BLaER1 treated with 17β-estradiol and CSF1 and Interleukin-3, amounts not matched to agents 10 nM and 100 nM (cell line): ENCODE results near the gene TBL1XR1.
"Not testable (repeated sequence)": the region's sequence is repeated elsewhere in the genome, so short reads cannot be mapped to it uniquely, and the experiment has no call there.

Experiments
- H3K27ac ChIP-seq, 11 experiments: shearing (Covaris generic); formaldehyde crosslinking; 2 replicates each; pipeline ENCODE4 v1.8.1; 2022
- H3K27me3 ChIP-seq, 11 experiments: shearing (Covaris generic); formaldehyde crosslinking; 2 replicates each; pipeline ENCODE4 v1.8.1; 2022
- H3K36me3 ChIP-seq, 11 experiments: shearing (Covaris generic); formaldehyde crosslinking; 2 replicates each; pipeline ENCODE4 v1.8.1; 2022
- H3K4me1 ChIP-seq, 10 experiments: shearing (Covaris generic); formaldehyde crosslinking; 2 replicates each; pipeline ENCODE4 v1.8.1; 2022
- H3K4me2 ChIP-seq, 11 experiments: shearing (Covaris generic); formaldehyde crosslinking; 2 replicates each; pipeline ENCODE4 v1.8.1; 2022
- H3K4me3 ChIP-seq, 10 experiments: shearing (Covaris generic); formaldehyde crosslinking; 2 replicates each; pipeline ENCODE4 v1.8.1; 2022
- H3K9ac ChIP-seq, 11 experiments: shearing (Covaris generic); formaldehyde crosslinking; 2 replicates each; pipeline ENCODE4 v1.8.1; 2022
- H3K9me3 ChIP-seq, 11 experiments: shearing (Covaris generic); formaldehyde crosslinking; replicated peaks in 1 of 11; 2 replicates each; pipeline ENCODE4 v1.8.1; 2022
- H4K20me1 ChIP-seq, 11 experiments: shearing (Covaris generic); formaldehyde crosslinking; 2 replicates each; pipeline ENCODE4 v1.8.1; 2022
- Cebpa-rat ChIP-seq, 11 experiments: shearing (Covaris generic); IDR thresholded peaks; 2 replicates each; pipeline ENCODE4 v1.8.1; 2022

Gene TBL1XR1

DNA sequence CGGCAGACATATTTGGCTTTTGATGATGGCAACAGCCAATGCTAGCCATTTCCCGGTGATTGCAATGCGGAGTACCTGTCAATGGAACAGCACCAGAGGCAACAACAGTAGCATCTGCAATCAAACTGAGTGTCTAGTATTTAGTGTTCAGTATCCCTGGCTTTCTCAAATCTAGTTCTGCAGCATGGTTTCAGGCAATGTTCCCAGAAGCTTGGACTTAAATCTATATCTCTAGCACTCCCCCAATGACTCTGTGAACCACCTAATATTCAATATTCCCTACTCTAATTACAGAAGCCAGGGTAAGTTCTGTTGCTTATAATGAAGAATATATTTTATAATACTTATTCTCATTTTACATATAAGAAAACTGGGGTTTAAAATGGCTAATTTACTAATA, 48.2 kb downstream of the TBL1XR1 start:
- peaks cover 0 to 6% (median 0%) of the 10 kb centered on the region in 11 experiments; a peak in 2 of 22 replicates for H3K9me3 ChIP-seq
- TF ChIP-seq Cebpa-rat (IDR thresholded peaks at IDR 0.05) = no peak
- peaks cover 66 to 90% (median 86%) of the 10 kb centered on the region in 10 experiments for H3K4me1 ChIP-seq
- peaks cover 18 to 63% (median 37%) of the 10 kb centered on the region in 11 experiments; a peak in 18 of 22 replicates for H3K36me3 ChIP-seq
- peaks cover 97 to 100% (median 100%) of the 10 kb centered on the region in 11 experiments for H4K20me1 ChIP-seq
- no peaks in the 10 kb centered on the region for H3K27me3 ChIP-seq
- no peak overlapping the region for H3K4me3 ChIP-seq
- peak overlapping the region in 10 of 11 experiments; percentile 2 to 82 (median 58); a peak in 11 of 22 replicates for H3K4me2 ChIP-seq
- no peak overlapping the region for H3K9ac ChIP-seq
- no peak overlapping the region for H3K27ac ChIP-seq

DNA sequence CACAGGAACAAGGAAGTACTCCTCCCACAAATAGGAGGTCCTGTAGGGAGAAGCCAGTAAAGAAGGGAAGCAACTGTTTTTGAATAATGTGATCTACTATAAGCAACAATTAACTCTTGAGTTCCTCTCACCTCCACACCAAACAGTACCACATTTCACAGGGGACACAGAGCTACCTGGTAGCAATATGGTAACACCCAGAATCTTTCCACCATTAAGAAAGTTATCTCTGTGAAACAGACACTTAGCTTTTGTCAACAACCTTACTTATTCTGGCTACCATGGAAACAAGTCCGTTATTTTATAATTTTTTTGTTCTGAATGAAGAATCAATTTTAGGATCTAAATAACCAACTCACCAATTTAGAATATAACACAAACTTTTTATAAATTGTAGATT, 49.5 kb downstream of the TBL1XR1 start:
- H4K20me1 ChIP-seq = peaks cover 98 to 100% (median 100%) of the 10 kb centered on the region in 11 experiments

DNA sequence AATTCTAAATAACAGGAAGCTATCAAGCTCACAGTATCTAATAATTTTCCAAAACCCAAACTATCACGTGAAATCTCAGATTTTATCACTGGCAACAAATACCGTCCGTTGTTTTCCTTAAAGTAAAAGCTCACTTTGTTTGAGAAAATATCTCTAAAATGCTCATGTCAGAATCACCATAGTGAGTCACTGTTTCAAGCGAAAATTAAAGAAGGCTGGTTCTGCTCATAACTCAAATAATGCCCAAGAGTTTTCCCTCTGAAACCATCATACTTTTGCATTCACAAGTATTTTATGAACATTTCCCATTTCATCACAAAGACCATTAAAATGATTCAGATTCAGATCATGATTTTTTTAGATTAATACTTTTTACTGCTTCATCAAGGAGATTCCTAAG, 50.6 kb downstream of the TBL1XR1 start:
- Histone ChIP-seq H3K27ac (peak overlapping the region in 9 of 11 experiments; percentile 63 to 85 (median 75); a peak in 12 of 22 replicates), H4K20me1 (peaks cover 98 to 100% (median 100%) of the 10 kb centered on the region in 11 experiments), H3K4me2 (peak overlapping the region; percentile 58 to 88 (median 71); a peak in 18 of 22 replicates), H3K4me3 (no peak overlapping the region), H3K4me1 (peaks cover 70 to 95% (median 90%) of the 10 kb centered on the region in 10 experiments), H3K27me3 (no peaks in the 10 kb centered on the region), H3K9ac (no peak overlapping the region), H3K9me3 (no peaks in the 10 kb centered on the region; a peak in 2 of 22 replicates), H3K36me3 (peaks cover 17 to 67% (median 26%) of the 10 kb centered on the region in 11 experiments; a peak in 18 of 22 replicates)
- TF ChIP-seq Cebpa-rat (IDR thresholded peaks at IDR 0.05) = no peak

More for the DNA sequence above, 49.5 kb downstream of the TBL1XR1 start:
- Histone ChIP-seq H3K27me3 (no peaks in the 10 kb centered on the region), H3K4me1 (peaks cover 69 to 95% (median 90%) of the 10 kb centered on the region in 10 experiments), H3K9me3 (no peaks in the 10 kb centered on the region; a peak in 2 of 22 replicates), H3K36me3 (peaks cover 18 to 68% (median 34%) of the 10 kb centered on the region in 11 experiments; a peak in 18 of 22 replicates), H3K9ac (no peak overlapping the region), H3K27ac (peak overlapping the region in 5 of 11 experiments; percentile 23 to 85 (median 75); a peak in 6 of 22 replicates), H3K4me3 (no peak overlapping the region), H3K4me2 (peak overlapping the region; percentile 2 to 88 (median 68); a peak in 20 of 22 replicates)
- TF ChIP-seq Cebpa-rat (IDR thresholded peaks at IDR 0.05) = no peak

DNA sequence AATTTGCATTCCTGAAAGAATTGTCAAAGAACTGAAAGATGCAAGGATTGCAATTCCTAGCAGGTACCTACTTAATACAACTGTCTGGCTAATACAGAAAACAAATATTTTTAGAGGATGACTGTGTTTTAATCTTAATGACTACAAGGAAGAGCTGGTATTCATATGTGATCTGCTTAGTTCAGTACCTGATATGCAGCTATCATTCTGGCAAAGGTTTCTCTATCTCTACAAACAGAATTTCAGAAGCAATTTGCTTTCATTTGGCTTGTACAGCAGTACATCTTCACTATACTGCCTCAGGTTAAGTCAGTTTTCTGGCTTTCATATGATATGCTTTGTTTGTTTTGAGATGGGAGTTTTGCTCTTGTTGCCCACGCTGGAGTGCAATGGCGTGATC, 51.3 kb downstream of the TBL1XR1 start:
- H3K4me1 ChIP-seq = peaks cover 65 to 93% (median 84%) of the 10 kb centered on the region in 10 experiments
- no peaks in the 10 kb centered on the region for H3K27me3 ChIP-seq
- peaks cover 0 to 2% (median 0%) of the 10 kb centered on the region in 11 experiments; a peak in 6 of 22 replicates for H3K9me3 ChIP-seq
- no peak for TF ChIP-seq Cebpa-rat (IDR thresholded peaks at IDR 0.05)
- peak overlapping the region; percentile 58 to 88 (median 71) for H3K4me2 ChIP-seq
- peaks cover 17 to 68% (median 28%) of the 10 kb centered on the region in 11 experiments; a peak in 19 of 22 replicates for H3K36me3 ChIP-seq
- H3K9ac ChIP-seq = peak overlapping the region in 7 of 11 experiments; percentile 42 to 75 (median 63); a peak in 8 of 22 replicates
- H3K4me3 ChIP-seq = peak overlapping the region in 2 of 10 experiments; percentile 35 to 51; a peak in 3 of 20 replicates
- H4K20me1 ChIP-seq = peaks cover 97 to 100% (median 100%) of the 10 kb centered on the region in 11 experiments
- H3K27ac ChIP-seq = peak overlapping the region in 9 of 11 experiments; percentile 63 to 85 (median 75); a peak in 19 of 22 replicates

DNA sequence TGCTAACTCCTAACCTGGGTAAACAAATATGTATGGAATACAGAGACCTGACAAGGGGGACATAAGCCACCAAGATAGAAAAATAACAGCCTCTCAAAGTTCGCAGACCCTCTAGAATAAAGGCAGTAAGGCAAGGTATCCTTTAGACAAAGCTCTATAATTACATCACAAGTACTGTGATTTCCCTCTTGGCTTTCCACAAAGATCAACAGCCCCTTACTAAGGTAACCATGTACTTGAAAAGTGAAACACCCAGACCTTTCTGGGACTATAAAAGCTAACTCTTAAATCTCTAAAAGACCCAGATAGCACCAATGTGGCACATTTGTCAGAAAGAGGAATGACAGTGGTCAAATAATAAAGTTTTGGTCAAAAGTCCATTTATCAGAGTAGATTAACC, 51.9 kb downstream of the TBL1XR1 start:
- Histone ChIP-seq H3K4me3 (peak overlapping the region in 4 of 10 experiments; percentile 17 to 51 (median 26); a peak in 5 of 20 replicates), H4K20me1 (peaks cover 94 to 100% (median 100%) of the 10 kb centered on the region in 11 experiments), H3K4me2 (peak overlapping the region; percentile 58 to 88 (median 71))

DNA sequence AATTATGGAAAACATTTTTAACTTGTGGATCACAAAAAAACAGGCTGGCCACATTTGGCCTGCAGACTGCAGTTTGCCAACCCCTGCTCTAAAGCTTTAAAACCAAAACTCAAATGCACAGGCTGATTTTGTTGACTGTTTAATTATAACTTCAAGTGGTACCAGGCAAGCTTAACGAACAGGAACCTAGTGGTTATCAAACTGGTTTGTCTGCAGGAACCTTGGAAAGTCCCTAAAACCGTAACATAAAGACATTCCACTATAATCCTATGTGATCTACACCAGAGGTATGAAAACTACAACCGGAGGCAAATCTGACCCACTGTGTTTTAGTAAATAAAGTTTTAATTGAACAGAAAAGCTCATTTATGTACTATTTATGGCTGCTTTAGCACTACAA, 52.4 kb downstream of the TBL1XR1 start:
- Histone ChIP-seq H3K27me3 (no peaks in the 10 kb centered on the region), H3K27ac (peak overlapping the region; percentile 36 to 85 (median 75); a peak in 21 of 22 replicates), H3K9me3 (peaks cover 0 to 12% (median 6%) of the 10 kb centered on the region in 11 experiments; a peak in 11 of 22 replicates), H3K36me3 (peaks cover 19 to 70% (median 29%) of the 10 kb centered on the region in 11 experiments; a peak in 20 of 22 replicates), H3K4me1 (peaks cover 62 to 90% (median 79%) of the 10 kb centered on the region in 10 experiments), H4K20me1 (peaks cover 94 to 100% (median 100%) of the 10 kb centered on the region in 11 experiments), H3K4me2 (peak overlapping the region; percentile 58 to 88 (median 71)), H3K4me3 (peak overlapping the region in 4 of 10 experiments; percentile 17 to 51 (median 26); a peak in 6 of 20 replicates), H3K9ac (peak overlapping the region; percentile 30 to 75 (median 55); a peak in 19 of 22 replicates)
- TF ChIP-seq Cebpa-rat (IDR thresholded peaks at IDR 0.05) = no peak

More for the DNA sequence above, 51.9 kb downstream of the TBL1XR1 start:
- H3K9ac ChIP-seq = peak overlapping the region; percentile 30 to 75 (median 55); a peak in 19 of 22 replicates
- peaks cover 60 to 90% (median 79%) of the 10 kb centered on the region in 10 experiments for H3K4me1 ChIP-seq
- H3K36me3 ChIP-seq = peaks cover 17 to 69% (median 31%) of the 10 kb centered on the region in 11 experiments; a peak in 19 of 22 replicates
- no peaks in the 10 kb centered on the region for H3K27me3 ChIP-seq
- peak overlapping the region; percentile 36 to 85 (median 75); a peak in 21 of 22 replicates for H3K27ac ChIP-seq
- TF ChIP-seq Cebpa-rat (IDR thresholded peaks at IDR 0.05) = no peak
- peaks cover 0 to 7% (median 2%) of the 10 kb centered on the region in 11 experiments; a peak in 10 of 22 replicates for H3K9me3 ChIP-seq

DNA sequence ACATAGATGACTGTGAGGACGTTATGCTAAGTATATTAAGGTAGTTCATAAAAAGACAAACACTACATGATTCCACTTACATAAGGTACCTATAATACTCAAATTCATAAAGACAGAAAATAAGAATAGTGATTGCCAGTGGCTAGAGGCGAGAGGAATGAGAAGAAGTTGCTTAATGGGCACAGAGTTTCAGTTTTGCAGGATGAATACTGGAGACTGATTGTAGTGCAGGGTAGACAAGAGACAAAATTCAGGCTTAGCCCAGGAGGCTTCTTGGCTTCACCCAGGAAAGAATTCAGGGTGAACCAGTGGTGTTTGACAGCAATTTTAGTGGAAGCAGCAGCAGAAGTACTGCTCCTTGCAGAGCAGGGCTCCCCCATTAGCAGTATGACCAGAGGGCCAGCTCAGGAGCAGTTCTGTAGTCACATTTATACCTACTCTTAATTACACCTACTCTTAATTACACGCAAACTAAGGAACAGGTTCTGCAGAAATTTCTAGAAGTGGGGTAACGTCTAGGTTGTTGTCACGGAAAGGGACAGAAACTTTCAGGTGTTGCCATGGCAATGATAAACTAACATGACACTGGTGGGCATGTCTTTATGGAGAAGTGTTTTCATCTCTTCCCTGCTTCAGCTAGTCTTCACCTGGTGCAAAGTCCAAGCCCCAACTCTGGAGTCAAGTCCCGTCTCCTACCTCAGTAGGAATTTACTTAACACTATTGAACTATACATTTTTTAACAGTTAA, 55.2 kb downstream of the TBL1XR1 start:
- Histone ChIP-seq H4K20me1 (peaks cover 93 to 100% (median 100%) of the 10 kb centered on the region in 11 experiments), H3K4me1 (peaks cover 59 to 96% (median 74%) of the 10 kb centered on the region in 10 experiments)

DNA sequence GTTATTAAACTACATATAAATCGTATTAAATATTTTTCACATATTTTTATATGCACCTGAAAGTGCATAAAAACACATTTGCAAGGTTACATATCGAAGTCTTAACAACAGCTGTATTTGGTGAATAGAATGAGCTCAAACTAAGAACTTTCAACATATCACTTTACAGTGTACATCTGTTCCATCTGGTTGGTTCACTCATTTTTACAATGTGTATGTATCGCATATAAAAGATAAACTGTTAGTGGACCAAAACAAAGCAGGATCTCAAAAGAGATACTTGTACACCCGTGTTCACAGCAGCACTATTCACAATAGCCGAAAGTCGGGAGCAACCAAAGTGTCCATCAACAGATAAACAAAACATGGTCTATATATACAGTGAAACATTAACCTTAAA, 55.8 kb downstream of the TBL1XR1 start:
- H3K36me3 ChIP-seq = peaks cover 19 to 82% (median 50%) of the 10 kb centered on the region in 11 experiments; a peak in 20 of 22 replicates
- H3K27me3 ChIP-seq = no peaks in the 10 kb centered on the region
- peaks cover 0 to 27% (median 11%) of the 10 kb centered on the region in 11 experiments; a peak in 12 of 22 replicates for H3K9me3 ChIP-seq
- peaks cover 93 to 100% (median 100%) of the 10 kb centered on the region in 11 experiments for H4K20me1 ChIP-seq
- no peak for TF ChIP-seq Cebpa-rat (IDR thresholded peaks at IDR 0.05)
- peaks cover 55 to 96% (median 70%) of the 10 kb centered on the region in 10 experiments for H3K4me1 ChIP-seq
- peak overlapping the region in 3 of 11 experiments; percentile 16 to 51 (median 18); a peak in 3 of 22 replicates for H3K27ac ChIP-seq
- no peak overlapping the region for H3K9ac ChIP-seq
- H3K4me3 ChIP-seq = no peak overlapping the region
- H3K4me2 ChIP-seq = peak overlapping the region in 6 of 11 experiments; percentile 24 to 71 (median 35); a peak in 5 of 22 replicates

More for the DNA sequence above, 55.2 kb downstream of the TBL1XR1 start:
- Histone ChIP-seq H3K27me3 (no peaks in the 10 kb centered on the region), H3K36me3 (peaks cover 19 to 79% (median 44%) of the 10 kb centered on the region in 11 experiments; a peak in 20 of 22 replicates), H3K27ac (peak overlapping the region in 6 of 11 experiments; percentile 7 to 51 (median 18); a peak in 7 of 22 replicates), H3K4me3 (no peak overlapping the region), H3K4me2 (peak overlapping the region; percentile 3 to 71 (median 28); a peak in 16 of 22 replicates), H3K9me3 (peaks cover 0 to 21% (median 11%) of the 10 kb centered on the region in 11 experiments; a peak in 12 of 22 replicates), H3K9ac (peak overlapping the region in 1 of 11 experiments; percentile 3; a peak in 1 of 22 replicates)
- TF ChIP-seq Cebpa-rat (IDR thresholded peaks at IDR 0.05) = no peak

DNA sequence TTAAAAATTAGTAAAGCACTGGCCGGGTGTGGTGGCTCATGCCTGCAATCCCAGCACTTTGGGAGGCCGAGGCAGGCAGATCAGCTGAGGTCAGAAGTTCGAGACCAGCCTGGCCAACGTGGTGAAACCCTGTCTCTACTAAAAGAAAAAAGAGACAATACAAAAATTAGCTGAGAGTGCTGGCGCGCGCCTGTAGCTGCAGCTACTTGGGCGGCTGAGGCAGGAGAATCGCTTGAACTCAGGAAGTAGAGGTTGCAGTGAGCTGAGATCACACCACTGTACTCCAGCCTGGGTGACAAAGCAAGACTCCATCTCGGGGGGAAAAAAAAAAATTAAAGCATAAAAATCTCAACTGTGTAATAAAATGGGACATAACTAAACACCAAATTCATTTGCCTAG, 58.1 kb downstream of the TBL1XR1 start:
- not testable (repeated sequence) for H3K9ac ChIP-seq, H3K4me3 ChIP-seq, H3K27me3 ChIP-seq
- H3K27ac ChIP-seq = peak overlapping the region in 4 of 11 experiments; percentile 3 to 36 (median 22); a peak in 5 of 22 replicates
- H3K4me1 ChIP-seq = peaks cover 45 to 92% (median 58%) of the 10 kb centered on the region in 10 experiments
- peaks cover 91 to 100% (median 99%) of the 10 kb centered on the region in 11 experiments for H4K20me1 ChIP-seq
- H3K9me3 ChIP-seq = peaks cover 0 to 32% (median 13%) of the 10 kb centered on the region in 11 experiments; a peak in 12 of 22 replicates
- peaks cover 11 to 86% (median 58%) of the 10 kb centered on the region in 11 experiments; a peak in 20 of 22 replicates for H3K36me3 ChIP-seq
- peak overlapping the region in 7 of 11 experiments; percentile 1 to 54 (median 24); a peak in 9 of 22 replicates for H3K4me2 ChIP-seq
